Activated naive CD4-positive, alpha-beta T cell treated with anti-CD3 and anti-CD28 coated beads for 36 hours (primary cell): Measurements from ENCODE around the gene ERC2. TPM values are rescaled to one million over a fixed set of nuclear protein-coding genes. Genes with fewer than 3 reads are reported as not detected.

ENCODE experiments used
- CTCF ChIA-PET: fragments of 350-600 bp; sonication (Branson Sonifier 250); formaldehyde crosslinking; loops from one replicate; lab custom pipeline; 2021; ENCODE audit warnings: antibody characterized with exemption; lab: Charles Lee
- DNase-seq: peaks from one replicate; pipeline ENCODE4 v3.0.0-alpha.2; 2020
- H3K27ac Mint-ChIP-seq: one replicate; pipeline ENCODE4 v1.8.0; 2021; ENCODE audit warnings: mild to moderate bottlenecking, mixed read lengths
- H3K27me3 Mint-ChIP-seq: one replicate; pipeline ENCODE4 v1.8.0; 2021; ENCODE audit warnings: low read depth, mixed read lengths
- H3K36me3 Mint-ChIP-seq: one replicate; pipeline ENCODE4 v1.8.0; 2021; ENCODE audit warnings: low read depth, mixed read lengths
- H3K4me1 Mint-ChIP-seq: one replicate; pipeline ENCODE4 v1.8.0; 2021; ENCODE audit warnings: low read depth, mixed read lengths
- H3K4me3 Mint-ChIP-seq: one replicate; pipeline ENCODE4 v1.8.0; 2021; ENCODE audit warnings: mild to moderate bottlenecking, moderate library complexity, mixed read lengths
- H3K9me3 Mint-ChIP-seq: one replicate; pipeline ENCODE4 v1.8.0; 2021; ENCODE audit warnings: mixed read lengths
- intact Hi-C: fragments of 100-400 bp; cut with micrococcal nuclease; formaldehyde crosslinking; loops from one replicate; pipeline ENCODE4 v1.15.1; 2023
- total RNA-seq, 2 experiments: library from RNA; stranded (reverse); gene quantifications; one replicate each; pipeline ENCODE4 v1.2.3, GENCODE V29; 2021

The ERC2 gene
- total RNA-seq, 2 experiments from 2014 or later = 0.12 TPM; not detected in 1

DNA sequence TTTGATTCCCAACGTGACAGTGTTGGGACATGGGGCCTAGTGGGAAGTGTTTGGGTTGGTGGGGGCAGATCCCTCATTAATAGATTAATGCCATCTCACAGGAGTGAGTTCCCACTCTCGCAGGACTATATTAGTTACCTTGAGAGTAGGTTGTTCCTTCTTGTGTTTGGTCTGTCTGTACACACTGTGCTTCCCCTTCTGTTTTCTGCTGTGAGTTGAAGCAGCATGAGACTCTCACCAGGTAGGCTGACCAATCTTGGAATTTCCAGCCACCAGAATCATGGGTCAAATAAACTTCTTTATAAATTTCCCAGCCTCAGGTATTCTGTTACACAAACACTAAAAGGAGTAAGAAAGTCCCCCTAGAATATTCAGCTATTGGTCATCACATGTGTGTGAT is 145.4 kb downstream of the ERC2 start:
- Mint-ChIP-seq H3K36me3 (no peaks in the 10 kb centered on the region), H3K9me3 (no peaks in the 10 kb centered on the region), H3K27ac (no peak overlapping the region), H3K4me1 (no peaks in the 10 kb centered on the region), H3K27me3 (peaks cover 12% of the 10 kb centered on the region), H3K4me3 (no peak overlapping the region)
- DNase-seq = no peak
- CTCF ChIA-PET = interaction anchor here (1.0 kb wide), 1 partner anchor 71 kb away, joined by 3 read pairs; no protein-coding TSS in a partner anchor
- intact Hi-C loops = no loop called here

DNA sequence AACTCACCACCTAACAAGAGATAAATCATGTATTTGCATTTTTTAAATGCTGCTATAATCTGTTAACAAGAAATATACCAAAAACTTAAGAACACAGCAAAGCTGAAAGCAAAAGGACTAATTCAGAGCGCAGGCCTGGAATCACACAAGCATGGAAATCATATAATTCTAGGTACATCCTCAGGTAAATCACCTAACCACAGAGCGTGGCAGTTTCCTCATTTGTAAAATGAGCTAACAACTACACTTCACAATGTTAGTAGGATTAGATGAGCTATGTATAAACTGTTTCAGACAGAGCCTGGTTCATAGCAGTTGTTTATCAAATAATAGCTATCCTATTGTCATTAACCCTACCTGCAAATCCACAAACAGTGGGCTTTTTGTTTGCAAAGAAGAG is 146.4 kb downstream of the ERC2 start:
- Mint-ChIP-seq H3K4me3 (no peak overlapping the region), H3K27me3 (peaks cover 6% of the 10 kb centered on the region), H3K36me3 (no peaks in the 10 kb centered on the region), H3K9me3 (no peaks in the 10 kb centered on the region), H3K27ac (no peak overlapping the region), H3K4me1 (no peaks in the 10 kb centered on the region)
- no peak for DNase-seq
- intact Hi-C loops = no loop called here
- CTCF ChIA-PET = no interaction called here

DNA sequence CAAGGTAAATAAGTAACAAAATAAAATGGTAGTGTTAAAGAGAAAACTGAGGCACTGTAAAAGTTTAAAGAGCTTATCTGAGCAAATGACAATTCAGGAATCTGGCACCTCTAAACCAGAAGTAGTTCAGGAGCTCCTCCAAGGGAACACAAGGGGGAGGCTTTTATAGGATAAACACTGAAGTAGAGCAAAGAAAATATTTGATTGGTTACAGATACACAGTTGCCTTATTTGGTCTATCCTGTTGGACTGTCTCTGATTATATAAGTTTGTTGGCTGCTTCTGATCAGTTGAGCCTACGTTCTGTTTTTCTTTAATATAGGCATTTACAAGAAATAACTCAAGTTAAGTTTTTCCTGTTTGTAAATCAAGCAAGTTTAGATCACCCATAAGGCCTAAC is 146.9 kb downstream of the ERC2 start:
- H3K4me1 Mint-ChIP-seq = no peaks in the 10 kb centered on the region
- CTCF ChIA-PET = no interaction called here
- DNase-seq = no peak
- no peaks in the 10 kb centered on the region for H3K9me3 Mint-ChIP-seq
- H3K27ac Mint-ChIP-seq = no peak overlapping the region
- intact Hi-C loops = no loop called here
- no peak overlapping the region for H3K4me3 Mint-ChIP-seq
- peaks cover 2% of the 10 kb centered on the region for H3K27me3 Mint-ChIP-seq
- no peaks in the 10 kb centered on the region for H3K36me3 Mint-ChIP-seq

DNA sequence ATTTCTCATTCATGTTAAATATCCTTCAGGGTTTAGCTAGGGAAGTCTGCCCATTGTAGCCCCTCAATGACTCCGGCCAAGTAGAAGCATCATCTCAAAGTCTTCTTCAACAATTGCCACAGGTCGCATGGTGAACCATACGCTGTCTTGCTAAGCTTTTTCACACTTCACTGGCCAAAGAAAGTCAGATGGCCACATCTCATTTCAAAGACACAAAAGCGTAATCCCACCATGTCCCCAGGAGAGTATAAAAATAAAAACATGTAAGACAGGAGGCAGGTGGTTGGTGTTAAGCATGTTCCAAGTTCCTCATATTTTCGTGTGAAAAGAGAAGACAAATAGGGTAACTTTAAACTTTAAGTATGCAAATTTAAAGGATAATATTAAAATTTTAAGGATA is 147.4 kb downstream of the ERC2 start:
- DNase-seq = no peak
- intact Hi-C loops = no loop called here
- Mint-ChIP-seq H3K36me3 (no peaks in the 10 kb centered on the region), H3K9me3 (no peaks in the 10 kb centered on the region), H3K4me1 (no peaks in the 10 kb centered on the region), H3K27me3 (peaks cover 2% of the 10 kb centered on the region), H3K27ac (no peak overlapping the region), H3K4me3 (no peak overlapping the region)
- CTCF ChIA-PET = interaction anchor here (1.2 kb wide), 1 partner anchor 70 kb away, joined by 3 read pairs; no protein-coding TSS in a partner anchor

DNA sequence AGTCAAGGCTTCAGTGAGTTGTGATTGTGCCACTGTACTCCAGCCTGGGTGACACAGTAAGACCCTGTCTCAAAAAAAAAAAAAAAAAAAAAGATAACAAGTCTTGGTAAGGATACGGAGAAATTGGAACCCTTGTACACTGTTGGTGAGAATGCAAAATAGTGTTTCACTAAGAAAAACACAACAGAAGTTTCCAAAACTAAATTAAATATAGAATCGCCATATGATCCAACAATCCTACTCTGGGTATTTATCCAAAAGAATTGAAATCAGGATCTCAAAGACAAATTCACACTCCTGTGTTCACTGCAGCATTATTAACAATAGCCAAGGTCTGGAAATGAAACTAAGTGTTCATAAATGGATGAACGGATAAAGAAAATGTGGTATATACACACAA is 149.4 kb downstream of the ERC2 start:
- Mint-ChIP-seq H3K27ac (no peak overlapping the region), H3K36me3 (no peaks in the 10 kb centered on the region), H3K4me3 (no peak overlapping the region), H3K27me3 (no peaks in the 10 kb centered on the region), H3K4me1 (no peaks in the 10 kb centered on the region), H3K9me3 (no peaks in the 10 kb centered on the region)
- DNase-seq = no peak
- CTCF ChIA-PET = no interaction called here
- intact Hi-C loops = no loop called here

DNA sequence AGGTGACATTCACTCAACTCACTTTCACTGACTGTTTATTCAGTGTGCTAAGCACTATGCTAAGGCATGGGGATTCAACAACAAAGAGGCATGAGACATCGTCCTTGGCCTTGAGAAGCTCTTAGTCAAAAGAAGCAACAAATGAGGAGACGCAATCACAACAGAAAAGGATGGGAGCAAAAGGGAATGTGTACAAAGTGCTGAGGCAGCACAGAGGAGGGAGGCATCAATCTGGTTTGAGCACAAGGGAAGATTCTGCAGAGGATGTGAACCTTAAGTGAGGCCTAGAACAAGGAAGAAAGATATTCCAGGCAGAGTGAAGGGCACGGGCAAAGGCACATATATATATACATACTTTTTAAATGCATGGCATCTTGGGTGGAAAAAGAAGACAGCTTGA is 151.3 kb downstream of the ERC2 start:
- Mint-ChIP-seq H3K27ac (no peak overlapping the region), H3K9me3 (no peaks in the 10 kb centered on the region), H3K36me3 (no peaks in the 10 kb centered on the region), H3K27me3 (no peaks in the 10 kb centered on the region), H3K4me1 (no peaks in the 10 kb centered on the region), H3K4me3 (no peak overlapping the region)
- no peak for DNase-seq
- intact Hi-C loops = no loop called here
- CTCF ChIA-PET = no interaction called here

DNA sequence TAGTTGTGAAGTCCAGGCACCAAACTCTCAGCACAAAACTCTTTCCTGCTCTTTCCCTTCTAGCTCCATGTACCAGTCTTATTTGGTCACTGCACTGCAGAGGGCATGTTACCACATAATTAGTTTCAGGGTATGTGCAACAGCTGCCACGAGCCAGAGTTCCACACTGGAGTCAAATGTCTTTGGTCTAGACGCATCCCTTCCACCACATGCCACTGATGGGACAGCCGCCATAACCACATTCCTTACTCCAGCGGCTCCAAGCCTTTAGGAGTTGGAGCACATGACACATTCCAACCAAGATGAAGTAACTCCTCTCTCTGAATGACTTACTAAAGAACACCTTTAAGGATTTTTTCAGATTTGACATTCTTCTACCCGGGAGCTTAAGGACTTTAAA is 153.4 kb downstream of the ERC2 start:
- Mint-ChIP-seq H3K4me3 (no peak overlapping the region), H3K4me1 (no peaks in the 10 kb centered on the region), H3K9me3 (no peaks in the 10 kb centered on the region), H3K36me3 (no peaks in the 10 kb centered on the region), H3K27me3 (no peaks in the 10 kb centered on the region), H3K27ac (no peak overlapping the region)
- CTCF ChIA-PET = interaction anchor here (0.6 kb wide), 1 partner anchor 141 kb away, joined by 3 read pairs; no protein-coding TSS in a partner anchor
- no peak for DNase-seq
- intact Hi-C loops = no loop called here

DNA sequence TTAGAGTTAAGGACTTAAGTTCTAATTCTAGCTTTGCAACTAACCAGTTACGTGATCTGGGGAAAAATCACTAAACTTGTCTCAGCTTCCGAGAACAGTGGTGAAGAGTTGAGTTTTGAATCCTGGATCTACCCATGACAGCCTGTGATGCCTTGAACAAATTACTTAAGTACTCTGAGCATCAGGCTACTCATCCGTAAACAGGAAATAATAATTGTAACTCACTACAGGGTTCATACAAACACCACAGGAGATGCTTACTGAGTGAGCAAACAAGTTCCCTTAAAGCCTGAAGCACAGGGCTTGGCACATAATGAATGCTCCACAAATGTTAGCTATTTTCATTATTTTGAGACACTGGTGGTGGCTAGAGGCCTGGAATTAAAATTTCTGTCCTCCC is 158.8 kb downstream of the ERC2 start:
- H3K4me1 Mint-ChIP-seq = no peaks in the 10 kb centered on the region
- CTCF ChIA-PET = no interaction called here
- no peak overlapping the region for H3K4me3 Mint-ChIP-seq
- no peaks in the 10 kb centered on the region for H3K9me3 Mint-ChIP-seq
- DNase-seq = no peak
- H3K36me3 Mint-ChIP-seq = no peaks in the 10 kb centered on the region
- H3K27ac Mint-ChIP-seq = no peak overlapping the region
- peaks cover 6% of the 10 kb centered on the region for H3K27me3 Mint-ChIP-seq
- intact Hi-C loops = no loop called here

DNA sequence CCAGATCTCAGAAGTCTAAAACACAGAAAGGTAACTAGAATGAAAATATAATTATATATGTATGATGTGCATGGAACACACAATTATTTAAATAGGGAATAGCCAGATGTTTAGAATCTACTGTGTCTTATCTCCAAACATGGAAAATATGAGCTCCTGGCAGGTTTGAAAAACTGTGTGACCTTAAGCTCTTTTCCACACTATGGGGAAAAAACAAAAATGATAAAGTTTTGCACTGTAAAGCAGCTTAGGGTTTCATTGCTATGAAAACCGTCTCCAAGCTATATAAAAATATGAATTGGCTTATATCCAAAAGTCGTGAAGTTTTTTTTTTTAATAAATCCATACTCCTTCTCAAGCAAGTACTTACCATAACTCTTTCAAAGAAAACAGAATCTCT is 159.8 kb downstream of the ERC2 start:
- no peak for DNase-seq
- Mint-ChIP-seq H3K4me1 (no peaks in the 10 kb centered on the region), H3K9me3 (no peaks in the 10 kb centered on the region), H3K4me3 (no peak overlapping the region), H3K27ac (no peak overlapping the region), H3K36me3 (no peaks in the 10 kb centered on the region), H3K27me3 (peaks cover 8% of the 10 kb centered on the region)
- intact Hi-C loops = no loop called here
- CTCF ChIA-PET = no interaction called here

DNA sequence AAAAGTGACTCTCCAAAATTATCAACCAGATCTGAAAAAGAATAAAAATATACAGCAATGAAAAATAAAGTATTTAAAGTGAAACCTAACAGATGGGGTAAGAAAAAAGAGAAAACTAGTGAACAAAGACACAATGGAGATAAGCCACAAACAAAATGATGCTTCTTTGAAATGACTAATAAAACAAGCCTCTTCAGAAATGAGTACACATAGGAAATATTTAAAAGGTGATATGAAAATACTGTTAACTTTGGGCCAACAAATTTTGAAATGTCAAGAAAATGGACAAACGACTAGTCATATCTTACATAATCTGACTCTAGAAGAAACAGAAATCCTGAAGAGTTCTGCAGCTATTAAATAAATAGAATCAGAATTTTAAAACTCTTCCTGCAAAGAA is 164.2 kb downstream of the ERC2 start:
- no peaks in the 10 kb centered on the region for H3K4me1 Mint-ChIP-seq
- peaks cover 17% of the 10 kb centered on the region for H3K27me3 Mint-ChIP-seq
- intact Hi-C loops = no loop called here
- no peak for DNase-seq
- no peak overlapping the region for H3K4me3 Mint-ChIP-seq
- H3K9me3 Mint-ChIP-seq = no peaks in the 10 kb centered on the region
- CTCF ChIA-PET = interaction anchor here (1.2 to 1.4 kb wide), 2 partner anchors 9 to 153 kb away, joined by 3 to 7 read pairs; no protein-coding TSS in a partner anchor
- no peaks in the 10 kb centered on the region for H3K36me3 Mint-ChIP-seq
- H3K27ac Mint-ChIP-seq = no peak overlapping the region

DNA sequence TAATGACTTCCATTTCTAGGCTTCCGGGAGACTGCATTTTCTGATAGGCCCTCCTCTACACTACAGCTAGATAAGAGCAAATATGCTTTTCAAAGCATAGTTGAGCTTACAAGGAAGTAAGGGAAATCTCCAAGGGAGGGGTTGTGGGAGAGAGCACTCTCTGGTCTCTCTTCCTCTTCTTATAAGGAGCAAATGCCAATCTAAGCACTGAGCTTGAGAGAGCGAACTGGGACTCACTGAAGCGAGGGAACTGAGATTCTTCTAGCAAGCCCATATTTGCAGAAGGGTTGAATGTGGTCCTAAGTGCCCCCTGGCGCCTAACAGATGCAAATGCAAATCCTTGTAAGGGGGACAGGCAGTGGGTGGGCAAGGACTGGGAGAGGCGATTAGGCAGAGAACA is 164.8 kb downstream of the ERC2 start:
- CTCF ChIA-PET = interaction anchor here (0.6 to 1.4 kb wide), 3 partner anchors 9 to 153 kb away, joined by 3 to 7 read pairs (median 3); no protein-coding TSS in a partner anchor

DNA sequence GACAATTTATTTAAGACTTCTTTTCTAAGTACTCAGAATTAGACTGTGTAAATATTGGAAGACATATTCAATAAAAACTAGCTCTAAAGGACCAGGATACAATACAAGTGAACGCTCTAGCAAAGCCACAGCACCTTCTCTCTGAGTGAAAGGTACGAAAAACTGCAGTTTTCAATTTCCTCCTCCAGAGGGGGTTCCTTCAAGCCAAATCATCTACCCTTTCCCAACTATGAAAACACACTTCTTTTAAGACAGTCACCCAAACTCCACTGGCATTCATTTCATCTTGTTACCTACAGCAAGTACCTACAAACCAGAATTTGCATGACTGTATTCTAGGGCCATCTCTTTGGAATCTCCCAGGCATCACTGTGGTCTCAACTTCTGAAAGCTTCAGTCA is 165.8 kb downstream of the ERC2 start:
- no peak overlapping the region for H3K27ac Mint-ChIP-seq
- CTCF ChIA-PET = interaction anchor here (0.5 kb wide), 1 partner anchor 58 kb away, joined by 3 read pairs; no protein-coding TSS in a partner anchor
- no peaks in the 10 kb centered on the region for H3K36me3 Mint-ChIP-seq
- intact Hi-C loops = no loop called here
- H3K9me3 Mint-ChIP-seq = no peaks in the 10 kb centered on the region
- H3K27me3 Mint-ChIP-seq = peaks cover 14% of the 10 kb centered on the region
- H3K4me1 Mint-ChIP-seq = no peaks in the 10 kb centered on the region
- no peak overlapping the region for H3K4me3 Mint-ChIP-seq
- DNase-seq = no peak

More for the DNA sequence above, 164.8 kb downstream of the ERC2 start:
- peak; percentile 25 for DNase-seq
- Mint-ChIP-seq H3K4me3 (no peak overlapping the region), H3K36me3 (no peaks in the 10 kb centered on the region), H3K4me1 (no peaks in the 10 kb centered on the region), H3K9me3 (no peaks in the 10 kb centered on the region), H3K27me3 (peaks cover 17% of the 10 kb centered on the region), H3K27ac (no peak overlapping the region)
- intact Hi-C loops = loop anchor here (1.0 kb wide), 1 partner anchor 818 kb away; no protein-coding TSS in a partner anchor

DNA sequence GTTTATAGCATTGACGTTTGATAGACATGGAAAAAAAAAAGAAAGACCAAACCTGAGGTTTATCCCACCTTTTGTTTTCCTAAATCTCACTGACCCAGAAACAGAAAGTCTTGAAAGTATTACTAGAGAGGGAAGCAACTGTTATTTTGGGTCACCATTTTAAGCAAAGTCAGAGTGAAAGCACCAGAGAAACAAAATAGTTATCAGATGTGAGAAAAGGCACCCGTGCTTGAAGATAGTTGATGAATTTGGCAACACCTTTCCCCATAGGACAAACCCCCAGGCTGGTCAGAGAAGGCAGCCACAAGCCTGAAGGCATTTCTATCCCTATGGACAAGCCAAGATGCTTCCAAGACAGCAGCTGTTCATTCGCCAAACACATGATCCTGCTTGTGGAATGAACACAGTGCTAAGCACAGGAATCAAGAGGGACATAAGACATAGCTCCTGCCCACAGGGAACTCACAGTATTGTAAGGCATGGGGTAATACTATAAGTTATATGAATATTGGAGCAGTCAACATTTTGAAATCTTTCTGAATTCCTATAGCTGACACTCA is 170.9 kb downstream of the ERC2 start:
- H3K36me3 Mint-ChIP-seq = no peaks in the 10 kb centered on the region
- DNase-seq = no peak
- peaks cover 13% of the 10 kb centered on the region for H3K27me3 Mint-ChIP-seq
- no peaks in the 10 kb centered on the region for H3K9me3 Mint-ChIP-seq
- CTCF ChIA-PET = no interaction called here
- intact Hi-C loops = no loop called here
- H3K4me3 Mint-ChIP-seq = no peak overlapping the region
- H3K4me1 Mint-ChIP-seq = no peaks in the 10 kb centered on the region
- no peak overlapping the region for H3K27ac Mint-ChIP-seq
